DOHH2 (cell line): ENCODE data around the gene RBM48.

Source experiments
- H3F3A ChIP-seq: fragments of 200-600 bp; sonication (generic), shearing (Covaris generic); 2 replicates; pipeline ENCODE4 v1.6.0; 2016; ENCODE audit warnings: antibody characterized with exemption, mild to moderate bottlenecking; ENCODE audit not compliant: control insufficient read depth, insufficient read depth
- H3K27ac ChIP-seq: fragments of 200-600 bp; sonication (generic); 2 replicates; pipeline ENCODE4 v1.5.1; 2014; ENCODE audit warnings: low read depth, mild to moderate bottlenecking, low read length, moderate library complexity
- H3K27me3 ChIP-seq: fragments of 200-600 bp; sonication (generic); 2 replicates; pipeline ENCODE4 v1.6.1; 2014; ENCODE audit warnings: mild to moderate bottlenecking, low read length, mixed read lengths; ENCODE audit not compliant: control insufficient read depth
- H3K36me3 ChIP-seq: fragments of 200-600 bp; sonication (generic); 2 replicates; pipeline ENCODE4 v1.6.1; 2014; ENCODE audit warnings: mild to moderate bottlenecking, low read length, moderate library complexity, mixed read lengths; ENCODE audit not compliant: control insufficient read depth
- H3K4me1 ChIP-seq: fragments of 200-600 bp; sonication (generic); 2 replicates; pipeline ENCODE4 v1.6.1; 2014; ENCODE audit warnings: mild to moderate bottlenecking, low read length, mixed read lengths; ENCODE audit not compliant: control insufficient read depth
- H3K4me2 ChIP-seq: fragments of 200-600 bp; sonication (generic); 2 replicates; pipeline ENCODE4 v1.6.0; 2014; ENCODE audit warnings: mild to moderate bottlenecking, low read length, moderate library complexity
- H3K4me3 ChIP-seq: fragments of 200-600 bp; sonication (generic); 2 replicates; pipeline ENCODE4 v1.5.1; 2014; ENCODE audit warnings: mild to moderate bottlenecking, low read length, mixed read lengths
- H3K79me2 ChIP-seq: fragments of 200-600 bp; sonication (generic); 2 replicates; pipeline ENCODE4 v1.6.1; 2014; ENCODE audit warnings: mild to moderate bottlenecking, low read length, mixed read lengths; ENCODE audit not compliant: control insufficient read depth
- H3K9me2 ChIP-seq: fragments of 200-600 bp; sonication (generic); replicated peaks from 2 replicates; pipeline ENCODE4 v1.6.1; 2014; ENCODE audit warnings: mild to moderate bottlenecking, low read length, mixed read lengths; ENCODE audit not compliant: control insufficient read depth
- H3K9me3 ChIP-seq: fragments of 200-600 bp; sonication (generic); 2 replicates; pipeline ENCODE4 v1.6.1; 2014; ENCODE audit warnings: antibody characterized with exemption, low read length, mixed read lengths; ENCODE audit not compliant: control insufficient read depth, insufficient read depth
- H4K20me1 ChIP-seq: fragments of 200-600 bp; sonication (generic); 2 replicates; pipeline ENCODE4 v1.6.0; 2014; ENCODE audit warnings: low read depth, mild to moderate bottlenecking, antibody characterized with exemption, low read length, moderate library complexity; ENCODE audit not compliant: control insufficient read depth, insufficient read depth
- CTCF ChIP-seq: fragments of 200-600 bp; sonication (generic); IDR thresholded peaks from one replicate; pipeline ENCODE4 v1.5.1; 2014; ENCODE audit warnings: antibody characterized with exemption, mild to moderate bottlenecking, low read depth, low read length; ENCODE audit not compliant: poor library complexity, severe bottlenecking
- EZH2phosphoT487 ChIP-seq: fragments of 200-600 bp; sonication (generic); IDR thresholded peaks from 2 replicates; pipeline ENCODE4 v1.6.1; 2017; ENCODE audit warnings: borderline replicate concordance, mild to moderate bottlenecking, antibody characterized with exemption, low read length, moderate library complexity, mixed read lengths

The RBM48 gene

GRCh38 chr7:92504563-92504962 lies 24.0 kb upstream of the RBM48 start:
- H3K27ac ChIP-seq: no peak overlapping the region
- no peaks in the 10 kb centered on the region for H4K20me1 ChIP-seq
- no peaks in the 10 kb centered on the region for H3F3A ChIP-seq
- H3K4me3 ChIP-seq: no peak overlapping the region
- H3K4me1 ChIP-seq: no peaks in the 10 kb centered on the region
- no peaks in the 10 kb centered on the region for H3K9me2 ChIP-seq
- no peaks in the 10 kb centered on the region for H3K79me2 ChIP-seq
- no peaks in the 10 kb centered on the region for H3K27me3 ChIP-seq
- TF ChIP-seq CTCF: no peak
- TF ChIP-seq EZH2phosphoT487: no peak
- peaks cover 30% of the 10 kb centered on the region for H3K36me3 ChIP-seq
- no peaks in the 10 kb centered on the region for H3K9me3 ChIP-seq
- H3K4me2 ChIP-seq: no peak overlapping the region

- H3K9me3 ChIP-seq: no peaks in the 10 kb centered on the region
- peaks cover 21% of the 10 kb centered on the region for H3K36me3 ChIP-seq
- no peak overlapping the region for H3K4me2 ChIP-seq
- no peaks in the 10 kb centered on the region for H3K9me2 ChIP-seq
- H3K79me2 ChIP-seq: no peaks in the 10 kb centered on the region
- no peak overlapping the region for H3K27ac ChIP-seq
- no peaks in the 10 kb centered on the region for H3K27me3 ChIP-seq
- H3F3A ChIP-seq: no peaks in the 10 kb centered on the region
- H3K4me3 ChIP-seq: no peak overlapping the region
- no peak for TF ChIP-seq CTCF
- no peak for TF ChIP-seq EZH2phosphoT487
- H4K20me1 ChIP-seq: no peaks in the 10 kb centered on the region
- H3K4me1 ChIP-seq: no peaks in the 10 kb centered on the region
Observed at GRCh38 chr7:92506363-92506762, 22.2 kb upstream of the RBM48 start.

GRCh38 chr7:92508946-92509345 lies 19.6 kb upstream of the RBM48 start:
- Histone ChIP-seq H3K27me3 (no peaks in the 10 kb centered on the region), H3K4me1 (no peaks in the 10 kb centered on the region), H3K79me2 (no peaks in the 10 kb centered on the region), H3K36me3 (peaks cover 19% of the 10 kb centered on the region), H3K4me3 (no peak overlapping the region), H3K4me2 (no peak overlapping the region), H3K27ac (no peak overlapping the region), H4K20me1 (no peaks in the 10 kb centered on the region), H3K9me2 (no peaks in the 10 kb centered on the region), H3K9me3 (no peaks in the 10 kb centered on the region), H3F3A (no peaks in the 10 kb centered on the region)
- TF ChIP-seq CTCF: no peak
- no peak for TF ChIP-seq EZH2phosphoT487
